Adrenal gland (tissue), 12 donors: ENCODE results near the gene UBE2D2. TPM values are rescaled to one million over a fixed set of nuclear protein-coding genes. Genes with fewer than 3 reads are reported as not detected.
"Not testable (repeated sequence)": the region's sequence is repeated elsewhere in the genome, so short reads cannot be mapped to it uniquely, and the experiment has no call there.

ENCODE experiments used
- DNase-seq, 7 donors: peaks; one replicate each; pipeline ENCODE4 v3.0.0-alpha.2; 2019 to 2020
- H3K27ac ChIP-seq, 5 donors: fragments of 200-600 bp; sonication (generic) in 4 of 5; 1 replicate in 3 of 5; 2 replicates in 2 of 5; pipeline versions ENCODE4 v1.5.1 to v1.8.0; 2016 to 2020; ENCODE audit warnings: mild to moderate bottlenecking in 1 of 5
- H3K27me3 ChIP-seq: fragments of 200-600 bp; 2 replicates; pipeline ENCODE4 v1.8.0; 2021
- H3K36me3 ChIP-seq, 2 donors: fragments of 200-600 bp; replicated peaks in 1 of 2; 1 replicate in 1 of 2; 2 replicates in 1 of 2; pipeline versions ENCODE4 v1.5.1 to v1.8.0; 2018 to 2022
- H3K4me1 ChIP-seq, 2 donors: fragments of 200-600 bp; replicated peaks in 1 of 2; 1 replicate in 1 of 2; 2 replicates in 1 of 2; pipeline versions ENCODE4 v1.5.1 to v1.8.0; 2018 to 2021
- H3K4me3 ChIP-seq, 4 donors: fragments of 200-600 bp; sonication (generic) in 3 of 4; one replicate each; pipeline ENCODE4 v1.5.1; 2016 to 2018
- H3K9me3 ChIP-seq, 3 donors: fragments of 200-600 bp; sonication (generic) in 1 of 3; replicated peaks in 1 of 3; 1 replicate in 2 of 3; 2 replicates in 1 of 3; pipeline versions ENCODE4 v1.5.1 to v1.8.0; 2016 to 2021
- POLR2A ChIP-seq, 2 donors: fragments of 450-650 bp; IDR thresholded peaks; one replicate each; pipeline ENCODE4 v1.6.1; 2017; ENCODE audit warnings: antibody characterized with exemption in 2 of 2, mild to moderate bottlenecking in 2 of 2, moderate library complexity in 1 of 2
- WGBS, 4 donors: extraction: QIAGEN DNeasy Blood & Tissue Kit in 2 of 4; methylation state at CpG; one replicate each; pipeline versions ENCODE4 v1.1.5 to v1.1.7; 2013 to 2017; 5-methylcytosine and 5-hydroxymethylcytosine counted together
- intact Hi-C, 2 donors: fragments of 100-400 bp; cut with DNase I; formaldehyde crosslinking; loops; one replicate each; pipeline versions ENCODE4 v1.14.1 to v1.15.0; 2022 to 2023
- polyA plus RNA-seq, 3 donors: library from polyadenylated mRNA; stranded (reverse); fragments of 200-250 nt in 2 of 3; fragments of 350-450 nt in 1 of 3; fragmentation: Illumina TruSeq in 1 of 3; extraction: RNeasy Lipid Tissue Mini Kit (QIAGEN cat#74804) in 1 of 3; gene quantifications; one replicate each; pipeline ENCODE4 v1.2.3, GENCODE V29; 2013 to 2014
- total RNA-seq, 9 donors: library from RNA; depleted of rRNA in 4 of 9; stranded (reverse); fragments of >200 nt in 4 of 9; fragments of 120-200 nt in 1 of 9; fragmentation: NEBNext Ultra II Directional in 1 of 9; extraction: Animal tissue kit (Norgen Biotek cat#: 25700) in 1 of 9; gene quantifications; one replicate each; pipeline versions ENCODE4 v1.1.0 to v1.2.4, GENCODE V29; 2013 to 2023
- TF ChIP-seq, protein P1 (sequence below), 6 experiments: fragments of 450-650 bp in 4 of 6; fragments of 200-600 bp in 2 of 6; sonication (generic) in 1 of 6; IDR thresholded peaks; 1 replicate in 5 of 6; 2 replicates in 1 of 6; pipeline versions ENCODE4 v1.5.1 to v1.8.0; 2016 to 2021; ENCODE audit warnings: antibody characterized with exemption in 6 of 6, mild to moderate bottlenecking in 2 of 6, moderate library complexity in 1 of 6
- donor health status: healthy with polysubstance abuse.
- donor health status: Bipolar disorder and iron deficiency.
- donor health status: DM: yes; HTN: yes; CAD: no.
- donor health status: DM: no; HTN: no; CAD: no.
- donor health status: DM: no; HTN: no; CAD: no.
- donor health status: DM: yes; HTN: yes; CAD: no.

UBE2D2 gene
- total and polyA plus RNA-seq, 12 donors = 43.5 to 189 (median 84.9) TPM

DNA sequence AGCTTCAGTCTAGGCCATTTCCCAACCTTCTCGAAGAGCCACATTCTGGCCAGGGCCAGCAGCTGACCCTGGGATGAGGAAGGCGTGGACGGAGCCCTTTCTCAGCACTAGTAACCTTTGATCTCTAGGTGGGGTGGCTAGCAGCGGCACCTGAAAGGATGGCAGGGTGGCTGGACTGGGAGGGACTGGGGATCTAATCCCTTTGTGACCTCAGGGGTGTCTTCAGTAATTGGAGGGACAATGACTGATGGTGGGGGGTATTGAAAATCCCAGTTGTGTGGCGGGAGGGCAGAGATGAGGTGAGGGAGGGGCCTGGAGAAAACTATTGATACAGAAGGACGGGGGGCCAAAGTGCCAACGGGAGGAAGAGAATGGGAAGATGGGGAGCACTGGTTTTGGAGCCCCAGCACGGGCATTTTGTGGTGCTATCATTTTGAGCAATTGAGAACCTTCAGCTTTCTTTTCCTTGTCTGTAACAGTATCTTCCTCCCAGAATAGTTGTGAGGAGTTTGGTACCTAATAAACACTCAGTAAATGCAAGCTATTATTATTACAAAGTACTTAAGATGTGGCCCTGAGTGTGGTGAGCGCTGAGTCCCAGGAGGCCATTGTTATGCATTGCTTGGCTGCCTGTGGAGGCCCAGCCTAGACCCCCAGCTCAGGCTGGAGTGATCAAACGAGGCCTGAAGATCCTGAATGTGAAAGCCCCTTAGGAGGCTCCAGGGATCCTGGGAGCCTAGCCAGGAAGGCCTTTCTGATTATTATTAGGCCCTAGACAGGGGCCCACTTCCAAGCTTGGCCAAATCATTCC, 37.3 kb upstream of the UBE2D2 start:
- no peak overlapping the region for H3K27ac ChIP-seq
- H3K36me3 ChIP-seq = no peaks in the 10 kb centered on the region
- DNase-seq = no peak
- no peaks in the 10 kb centered on the region for H3K27me3 ChIP-seq
- 79 to 90% (median 84%) methylated on average over 10 of the region's 10 CpGs for WGBS, 4 donors
- intact Hi-C loops = no loop called here
- no peak for TF ChIP-seq POLR2A (IDR thresholded peaks at IDR 0.05)
- TF ChIP-seq, protein P1, sequence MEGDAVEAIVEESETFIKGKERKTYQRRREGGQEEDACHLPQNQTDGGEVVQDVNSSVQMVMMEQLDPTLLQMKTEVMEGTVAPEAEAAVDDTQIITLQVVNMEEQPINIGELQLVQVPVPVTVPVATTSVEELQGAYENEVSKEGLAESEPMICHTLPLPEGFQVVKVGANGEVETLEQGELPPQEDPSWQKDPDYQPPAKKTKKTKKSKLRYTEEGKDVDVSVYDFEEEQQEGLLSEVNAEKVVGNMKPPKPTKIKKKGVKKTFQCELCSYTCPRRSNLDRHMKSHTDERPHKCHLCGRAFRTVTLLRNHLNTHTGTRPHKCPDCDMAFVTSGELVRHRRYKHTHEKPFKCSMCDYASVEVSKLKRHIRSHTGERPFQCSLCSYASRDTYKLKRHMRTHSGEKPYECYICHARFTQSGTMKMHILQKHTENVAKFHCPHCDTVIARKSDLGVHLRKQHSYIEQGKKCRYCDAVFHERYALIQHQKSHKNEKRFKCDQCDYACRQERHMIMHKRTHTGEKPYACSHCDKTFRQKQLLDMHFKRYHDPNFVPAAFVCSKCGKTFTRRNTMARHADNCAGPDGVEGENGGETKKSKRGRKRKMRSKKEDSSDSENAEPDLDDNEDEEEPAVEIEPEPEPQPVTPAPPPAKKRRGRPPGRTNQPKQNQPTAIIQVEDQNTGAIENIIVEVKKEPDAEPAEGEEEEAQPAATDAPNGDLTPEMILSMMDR (IDR thresholded peaks at IDR 0.05) = no peak
- no peak overlapping the region for H3K4me3 ChIP-seq
- H3K4me1 ChIP-seq = no peaks in the 10 kb centered on the region
- H3K9me3 ChIP-seq = no peaks in the 10 kb centered on the region

DNA sequence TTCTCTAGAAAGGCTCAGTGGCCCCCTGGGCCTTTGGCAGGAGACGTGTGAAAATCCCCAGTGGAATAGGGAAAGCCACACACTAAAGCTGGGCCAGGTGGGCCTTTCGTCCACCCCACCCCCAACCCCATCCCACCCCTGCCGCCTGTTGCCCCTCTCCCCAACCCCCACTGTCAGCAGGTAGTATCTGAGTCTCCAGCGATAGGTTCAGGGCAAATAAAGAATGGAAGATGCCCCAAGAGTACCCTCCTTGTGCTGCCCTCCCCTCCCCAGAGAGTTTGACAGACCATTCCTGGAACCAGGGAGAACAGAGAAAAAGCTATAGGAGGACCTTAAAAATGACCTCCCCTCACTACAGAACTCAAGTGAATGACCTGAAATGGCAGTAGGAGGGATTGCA, 36.7 kb upstream of the UBE2D2 start:
- DNase-seq = no peak
- Histone ChIP-seq H3K4me3 (no peak overlapping the region), H3K36me3 (no peaks in the 10 kb centered on the region), H3K9me3 (no peaks in the 10 kb centered on the region), H3K27me3 (no peaks in the 10 kb centered on the region), H3K27ac (no peak overlapping the region), H3K4me1 (no peaks in the 10 kb centered on the region)
- intact Hi-C loops = no loop called here
- TF ChIP-seq, protein P1 (IDR thresholded peaks at IDR 0.05) = no peak
- TF ChIP-seq POLR2A (IDR thresholded peaks at IDR 0.05) = no peak
- 88 to 95% (median 89%) methylated on average over 1 to 4 of the region's 4 CpGs for WGBS, 4 donors

DNA sequence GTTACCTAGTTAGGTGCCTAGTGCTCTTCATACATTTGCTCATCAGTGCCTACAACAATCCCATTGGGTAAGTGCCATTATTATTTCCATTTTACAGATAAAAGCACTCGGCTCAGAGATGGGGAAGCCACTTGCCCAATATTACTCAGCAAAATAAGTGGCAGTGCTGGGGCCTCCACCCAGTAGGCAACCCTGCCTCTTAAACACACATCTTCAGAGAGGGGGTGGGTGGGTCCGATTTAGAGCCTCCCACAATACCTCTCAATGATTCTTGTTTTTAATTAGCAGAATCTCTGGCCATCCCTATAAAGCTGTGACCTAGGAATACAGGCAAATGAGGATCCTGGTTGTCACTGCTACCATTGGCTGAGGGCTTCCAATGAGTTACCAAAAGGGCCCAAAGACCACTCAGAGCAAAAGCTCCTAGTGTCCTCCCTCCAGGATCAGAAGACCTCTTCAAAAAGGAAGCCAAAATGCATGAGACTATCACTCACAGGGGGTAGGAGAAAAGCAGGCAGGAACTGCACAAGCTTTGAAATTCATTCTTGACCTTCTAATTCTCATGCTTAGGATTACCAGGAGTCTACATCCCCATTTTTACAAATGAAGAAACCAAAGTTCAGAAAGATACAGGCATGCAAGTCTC, 36.1 kb upstream of the UBE2D2 start:
- TF ChIP-seq, protein P1 (IDR thresholded peaks at IDR 0.05) = no peak
- no peak for TF ChIP-seq POLR2A (IDR thresholded peaks at IDR 0.05)
- no peaks in the 10 kb centered on the region for H3K27me3 ChIP-seq
- no peak overlapping the region for H3K4me3 ChIP-seq
- intact Hi-C loops = no loop called here
- no peak overlapping the region for H3K27ac ChIP-seq
- H3K36me3 ChIP-seq = no peaks in the 10 kb centered on the region
- WGBS, 4 donors = 50 to 63% (median 60%) methylated on average over 2 of the region's 2 CpGs
- DNase-seq = no peak
- no peaks in the 10 kb centered on the region for H3K9me3 ChIP-seq
- no peaks in the 10 kb centered on the region for H3K4me1 ChIP-seq

DNA sequence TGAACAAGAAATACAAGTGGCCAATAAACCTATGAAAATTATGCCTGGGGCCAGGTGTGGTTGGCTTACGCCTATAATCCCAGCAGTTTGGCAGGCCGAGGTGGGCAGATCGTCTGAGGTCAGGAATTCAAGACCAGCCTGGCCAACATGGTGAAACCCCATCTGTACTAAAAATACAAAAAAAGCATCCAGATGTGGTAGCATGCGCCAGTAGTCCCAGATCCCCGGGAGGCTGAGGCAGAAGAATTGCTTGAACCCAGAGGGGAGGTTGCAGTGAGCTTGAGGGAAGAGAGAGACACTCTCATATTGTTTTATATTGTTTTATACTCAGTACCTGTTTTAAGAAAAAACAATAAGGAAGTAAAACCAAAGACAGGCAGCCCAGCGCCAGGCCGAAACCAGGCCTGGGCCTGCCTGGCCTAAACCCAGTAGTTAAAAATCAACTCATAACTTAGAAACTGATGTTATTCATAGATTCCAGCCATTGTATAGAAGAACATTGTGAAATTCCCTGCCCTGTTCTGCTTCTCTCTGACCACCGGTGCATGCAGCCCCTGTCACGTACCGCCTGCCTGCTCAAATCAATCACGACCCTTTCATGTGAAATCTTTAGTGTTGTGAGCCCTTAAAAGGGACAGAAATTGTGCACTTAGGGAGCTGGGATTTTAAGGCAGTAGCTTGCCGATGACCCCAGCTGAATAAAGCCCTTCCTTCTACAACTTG, 35.4 kb upstream of the UBE2D2 start:
- DNase-seq, H3K4me3 ChIP-seq, H3K9me3 ChIP-seq, H3K27ac ChIP-seq, H3K36me3 ChIP-seq, H3K27me3 ChIP-seq, H3K4me1 ChIP-seq, intact Hi-C loops: not testable (repeated sequence)
- 90 to 94% (median 91%) methylated on average over 12 of the region's 12 CpGs for WGBS, 4 donors

DNA sequence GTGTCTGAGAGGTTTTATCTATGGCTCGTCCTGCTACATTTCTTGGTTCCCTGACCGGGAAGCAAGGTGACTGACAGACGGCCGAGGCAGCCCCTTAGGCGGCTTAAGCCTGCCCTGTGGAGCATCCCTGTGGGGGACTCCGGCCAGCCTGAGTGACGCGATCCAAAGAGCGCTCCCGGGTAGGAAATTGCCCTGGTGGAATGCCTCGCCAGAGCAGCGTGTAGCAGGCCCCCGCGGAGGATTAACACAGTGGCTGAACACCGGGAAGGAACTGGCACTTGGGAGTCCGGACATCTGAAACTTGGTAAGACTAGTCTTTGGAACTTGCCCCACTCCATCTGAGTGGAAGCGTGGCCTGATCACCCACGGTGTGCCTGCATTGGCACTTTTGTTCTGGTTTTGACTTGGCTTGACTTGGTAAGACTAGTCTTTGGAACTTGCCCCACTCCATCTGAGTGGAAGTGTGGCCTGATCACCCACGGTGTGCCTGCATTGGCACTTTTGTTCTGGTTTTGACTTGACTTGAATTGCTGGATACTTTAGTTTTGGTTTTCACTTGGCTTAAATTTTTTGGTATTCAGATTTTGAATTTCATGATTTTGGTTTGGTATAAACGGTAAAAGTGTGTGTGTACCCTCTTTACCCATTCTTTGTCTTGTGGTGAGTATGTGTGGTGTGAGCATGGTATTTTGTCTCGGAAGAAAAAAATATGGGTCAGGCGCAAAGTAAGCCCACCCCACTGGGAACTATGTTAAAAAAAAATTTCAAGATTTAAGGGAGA, 34.6 kb upstream of the UBE2D2 start:
- H3K9me3 ChIP-seq, H3K27me3 ChIP-seq, H3K4me1 ChIP-seq, H3K4me3 ChIP-seq, DNase-seq, H3K36me3 ChIP-seq, H3K27ac ChIP-seq, intact Hi-C loops: not testable (repeated sequence)
- WGBS, 4 donors = 90 to 94% (median 90%) methylated on average over 12 to 22 of the region's 22 CpGs

DNA sequence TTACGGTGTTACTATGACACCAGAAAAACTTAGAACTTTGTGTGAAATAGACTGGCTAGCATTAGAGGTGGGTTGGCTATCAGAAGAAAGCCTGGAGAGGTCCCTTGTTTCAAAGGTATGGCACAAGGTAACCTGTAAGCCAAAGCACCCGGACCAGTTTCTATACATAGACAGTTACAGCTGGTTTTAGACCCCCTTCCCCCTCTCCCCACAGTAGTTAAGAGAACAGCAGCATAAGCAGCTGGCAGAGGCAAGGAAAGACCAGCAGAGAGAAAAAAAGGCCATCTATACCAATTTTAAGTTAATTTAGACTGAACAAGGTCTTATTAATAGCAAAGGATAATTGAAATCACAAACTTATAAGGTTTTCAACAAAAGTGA, 34.1 kb upstream of the UBE2D2 start:
- H3K4me3 ChIP-seq, H3K27ac ChIP-seq, H3K27me3 ChIP-seq, DNase-seq, H3K4me1 ChIP-seq, intact Hi-C loops, H3K36me3 ChIP-seq, H3K9me3 ChIP-seq: not testable (repeated sequence)
- WGBS, 4 donors = 75 to 85% (median 76%) methylated on average over 2 of the region's 2 CpGs

DNA sequence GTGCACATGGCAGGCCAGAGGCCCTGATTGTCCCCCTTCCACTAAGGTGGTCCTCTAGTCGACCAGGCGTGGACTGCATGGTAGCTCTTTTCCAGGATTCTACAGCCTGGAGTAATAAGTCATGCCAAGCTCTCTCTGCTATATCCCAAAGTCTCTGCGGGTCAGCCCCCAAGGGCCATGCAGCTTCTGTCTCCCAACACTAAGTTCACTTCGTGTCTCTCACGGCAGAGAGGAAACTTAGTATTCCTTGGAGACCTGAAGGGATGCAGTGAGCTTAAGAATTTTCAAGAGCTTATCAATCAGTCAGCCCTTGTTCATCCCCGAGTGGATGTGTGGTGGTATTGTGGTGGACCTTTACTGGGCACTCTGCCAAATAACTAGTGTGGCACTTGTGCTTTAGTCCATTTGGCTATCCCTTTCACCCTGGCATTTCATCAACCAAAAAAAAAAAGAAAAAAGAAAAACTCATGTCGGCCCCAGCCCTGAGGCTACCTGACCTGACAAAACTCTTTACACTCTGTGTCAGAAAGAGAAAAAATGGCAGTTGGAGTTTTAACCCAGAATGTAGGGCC, 33.2 kb upstream of the UBE2D2 start:
- H3K27ac ChIP-seq, intact Hi-C loops, H3K4me3 ChIP-seq, H3K27me3 ChIP-seq, H3K9me3 ChIP-seq, H3K36me3 ChIP-seq, DNase-seq, H3K4me1 ChIP-seq: not testable (repeated sequence)
- 77 to 82% (median 80%) methylated on average over 7 of the region's 7 CpGs for WGBS, 4 donors
